Nucleus accumbens (tissue), 56 donors: Measurements from ENCODE around the gene ARPP21.

Experiments used
- DNase-seq, 56 donors: peaks; one replicate each; lab custom pipeline; 2025; lab: John Stamatoyannopoulos, UW

ARPP21 gene

DNA sequence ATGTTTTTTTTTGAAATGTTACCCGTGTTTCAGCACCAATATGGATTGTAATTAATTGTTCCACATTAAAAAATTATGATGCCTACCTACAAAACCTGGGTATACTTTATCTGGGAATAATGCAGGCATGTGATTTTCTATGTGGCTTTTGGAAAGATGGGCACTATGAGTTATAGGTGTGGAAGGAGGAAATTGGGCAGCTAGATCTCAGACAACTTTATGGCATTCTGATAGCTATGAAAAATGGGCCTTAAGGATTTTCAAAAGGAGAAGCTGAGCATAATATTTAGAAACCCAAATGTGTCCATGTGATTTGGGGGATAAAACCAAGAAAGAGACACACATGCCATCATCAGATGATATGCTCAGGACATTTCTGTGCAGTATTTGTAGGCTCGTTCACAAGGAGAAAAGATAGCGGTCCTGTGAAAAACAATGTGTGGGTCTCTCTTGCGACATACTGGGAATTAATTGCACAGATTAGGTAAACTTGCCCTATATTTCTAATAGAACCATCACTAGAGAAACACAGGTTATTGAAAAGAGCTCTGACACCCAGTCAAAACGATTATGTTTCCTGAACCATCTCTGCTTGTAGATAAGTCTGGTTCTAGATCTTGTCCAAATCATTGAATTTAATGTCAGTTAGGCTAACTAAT lies 35.3 kb downstream of the ARPP21 start:
- DNase-seq, result no peak

DNA sequence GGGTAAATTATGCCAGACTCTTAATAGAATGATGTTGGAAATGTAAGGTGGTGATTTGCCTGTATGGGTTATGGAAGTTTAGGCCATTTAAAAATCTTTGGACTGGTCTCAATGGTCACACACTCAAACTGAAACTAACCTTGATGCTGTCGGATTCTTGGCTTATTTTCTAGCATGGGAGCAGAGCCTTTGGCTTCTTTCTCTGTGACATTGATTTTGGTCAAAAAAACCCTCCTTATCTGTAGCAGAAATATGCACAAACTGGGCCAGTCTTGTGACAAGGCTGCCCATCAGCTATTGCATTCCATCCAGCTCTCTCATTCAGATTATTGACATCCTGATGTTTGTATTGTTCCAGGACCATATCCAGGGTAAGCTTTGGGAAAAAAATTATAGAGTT lies 35.9 kb downstream of the ARPP21 start:
- no peak for DNase-seq

GRCh38 chr3:35675621-35676020 lies 36.3 kb downstream of the ARPP21 start:
- no peak for DNase-seq

- no peak for DNase-seq
These were observed 38.5 kb downstream of the ARPP21 start for GRCh38 chr3:35677797-35678196.

DNA sequence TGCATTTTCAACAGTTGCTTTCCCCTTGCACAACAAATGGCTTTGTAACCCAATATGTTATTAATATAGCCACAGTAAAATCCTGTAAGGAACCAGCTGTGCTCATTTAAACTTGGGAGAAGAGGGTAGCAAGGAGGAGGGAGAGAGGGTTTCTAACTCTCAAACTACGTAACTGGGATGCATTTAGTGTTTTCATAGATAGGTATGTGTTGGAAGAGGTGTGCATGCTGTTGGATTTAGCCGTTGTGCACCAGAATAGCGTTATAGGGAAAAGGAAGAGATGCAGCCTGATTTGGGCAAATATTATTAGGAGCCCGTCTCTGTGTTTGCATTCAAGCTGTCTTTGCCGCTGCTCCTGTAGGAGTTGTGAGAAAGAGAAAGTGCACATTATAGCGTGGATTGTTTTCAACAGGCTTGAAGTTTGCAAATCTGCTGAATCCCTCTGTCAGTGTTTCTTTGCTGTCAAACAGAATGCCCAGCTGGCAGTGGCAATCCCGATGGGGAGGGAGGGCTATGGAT lies 39.4 kb downstream of the ARPP21 start:
- DNase-seq, result peak in 4 of 56 donors; percentile 22 to 47 (median 32)

- DNase-seq, result peak in 23 of 56 donors; percentile 17 to 84 (median 51)
These were observed 40.2 kb downstream of the ARPP21 start for GRCh38 chr3:35679409-35680080.

- DNase-seq, result no peak
These were observed 41.7 kb downstream of the ARPP21 start for GRCh38 chr3:35680866-35681650.

DNA sequence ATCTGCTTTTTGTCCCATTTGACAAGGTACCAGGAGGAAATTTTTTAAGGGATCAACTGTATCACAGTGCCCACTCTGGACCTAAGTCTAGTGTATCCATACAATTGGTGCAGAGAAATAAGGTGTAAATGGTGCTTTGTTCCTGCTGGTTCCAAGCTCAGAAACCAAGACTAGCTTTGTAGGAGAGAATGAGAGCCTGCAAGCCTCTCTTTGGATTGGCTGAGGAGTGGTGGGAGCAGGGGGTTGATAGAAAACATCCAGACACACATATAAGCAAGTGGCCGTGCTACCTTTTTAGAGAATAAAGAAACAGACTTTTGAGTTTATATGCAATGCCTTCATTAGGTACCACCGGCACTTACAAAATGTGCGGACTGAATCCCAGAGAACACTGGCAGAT lies 45.8 kb downstream of the ARPP21 start:
- no peak for DNase-seq

DNA sequence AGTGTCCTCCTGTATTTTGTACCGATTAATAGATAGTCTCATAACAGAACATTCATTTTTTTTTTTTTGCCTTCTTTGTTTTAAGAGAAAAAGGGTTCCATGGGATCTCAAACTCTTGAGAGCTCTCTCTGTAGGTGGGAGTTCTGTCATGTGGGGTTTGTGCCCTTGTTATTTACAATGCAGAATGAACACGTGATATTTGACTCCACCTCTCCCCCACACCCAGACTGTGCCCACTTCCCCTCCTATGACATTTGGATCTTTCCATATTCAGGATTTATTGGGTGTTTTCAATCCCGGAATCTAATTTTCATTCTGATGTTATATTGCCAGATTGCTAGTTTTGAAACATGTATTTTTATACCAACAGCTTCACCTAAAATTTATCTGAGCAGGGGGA lies 49.5 kb downstream of the ARPP21 start:
- peak in 5 of 56 donors; percentile 4 to 34 (median 33) for DNase-seq

DNA sequence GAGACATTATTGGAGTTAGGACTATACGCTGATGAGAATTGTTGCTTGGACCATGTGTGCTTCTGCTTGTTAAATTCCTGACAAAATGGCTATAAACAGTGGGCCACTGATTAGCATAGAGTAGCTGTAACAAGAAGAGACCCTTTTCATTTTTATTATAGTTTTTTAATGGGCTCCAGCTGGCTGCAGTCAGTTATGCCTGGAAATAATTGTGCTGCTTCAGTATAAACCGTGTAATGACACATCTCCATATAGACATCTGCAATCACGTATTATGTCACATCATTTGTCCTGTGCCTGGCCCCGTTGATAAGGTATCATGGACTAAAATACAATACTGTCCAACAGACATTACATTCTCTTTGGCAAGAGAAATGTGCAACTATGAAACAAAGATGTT lies 50.9 kb downstream of the ARPP21 start:
- no peak for DNase-seq

GRCh38 chr3:35705904-35706303 lies 66.6 kb downstream of the ARPP21 start:
- DNase-seq, result no peak

- peak in 8 of 56 donors; percentile 15 to 60 (median 46) for DNase-seq
These were observed 68.6 kb downstream of the ARPP21 start for GRCh38 chr3:35707904-35708303.

GRCh38 chr3:35708394-35709271 lies 69.3 kb downstream of the ARPP21 start:
- DNase-seq, result no peak

DNA sequence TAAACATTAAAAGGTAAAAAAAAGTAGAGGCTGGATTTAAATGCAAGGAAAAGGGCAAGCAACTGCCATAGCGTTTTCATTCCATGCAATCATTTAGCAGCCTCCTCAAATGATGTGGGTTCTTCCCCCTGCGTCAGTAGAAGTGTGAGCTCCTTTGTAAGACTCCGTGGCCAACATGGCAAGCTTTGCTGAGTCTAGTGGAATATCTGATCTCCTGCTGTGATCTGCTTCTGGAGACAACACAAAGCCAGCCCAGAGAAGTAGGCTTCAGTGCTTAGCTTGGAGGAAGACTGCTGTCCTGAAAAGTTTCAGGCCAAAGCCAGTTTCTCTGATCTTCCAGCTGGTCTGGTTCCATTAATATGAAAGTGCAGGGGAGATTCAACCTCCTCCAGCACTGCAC lies 70.4 kb downstream of the ARPP21 start:
- no peak for DNase-seq

DNA sequence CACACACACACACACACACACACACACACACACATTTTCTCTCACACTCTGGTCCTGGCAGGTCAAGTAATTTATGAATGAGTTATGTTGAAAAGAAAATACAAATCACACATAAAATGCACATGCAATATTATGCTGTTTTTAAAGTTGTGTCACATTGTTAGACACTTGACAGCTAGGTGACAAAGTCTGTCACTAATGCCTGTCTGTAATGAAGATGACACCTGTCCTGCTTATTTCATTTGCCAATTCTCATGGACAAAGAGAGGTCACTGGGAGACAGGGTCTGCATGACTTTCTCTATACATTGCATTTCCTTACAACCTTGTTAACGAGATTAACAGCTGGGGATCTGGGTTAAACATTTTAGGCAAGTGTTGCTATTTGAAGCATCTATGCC lies 71.2 kb downstream of the ARPP21 start:
- no peak for DNase-seq

- no peak for DNase-seq
These were observed 79.6 kb downstream of the ARPP21 start for GRCh38 chr3:35718921-35719320.

GRCh38 chr3:35721628-35722027 lies 82.3 kb downstream of the ARPP21 start:
- DNase-seq, result no peak

DNA sequence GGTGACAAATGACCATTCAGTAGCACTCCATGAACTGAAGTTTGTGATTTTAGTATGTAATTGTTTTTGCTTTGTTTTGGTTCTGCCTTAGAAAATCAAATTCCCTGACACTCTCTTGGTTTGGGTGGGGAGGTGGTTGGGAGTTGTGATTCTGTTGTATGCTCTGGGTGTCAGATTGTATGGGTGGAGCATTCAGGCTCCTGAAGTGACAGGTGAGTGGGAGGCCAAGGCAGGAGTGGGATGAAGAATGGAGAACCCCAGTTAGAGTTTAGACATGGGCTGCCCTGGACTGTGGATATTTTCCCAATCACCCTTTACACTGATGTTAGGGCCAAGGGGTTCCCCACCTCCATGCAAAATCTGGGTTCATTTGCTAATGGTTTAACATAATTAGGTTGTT lies 83.6 kb downstream of the ARPP21 start:
- no peak for DNase-seq

- no peak for DNase-seq
These were observed 84.3 kb downstream of the ARPP21 start for GRCh38 chr3:35723480-35724097.

- DNase-seq, result no peak
These were observed 84.8 kb downstream of the ARPP21 start for GRCh38 chr3:35724106-35724505.
